ENCODE measurements around the gene RAB1A.

- TF ChIP-seq EZH2 (IDR thresholded peaks at IDR 0.05; ENCODE audit: borderline replicate concordance, low read length) = no peak
- no peak for TF ChIP-seq CTCF (conservative IDR thresholded peaks at IDR 0.05 in 1 of 2, IDR thresholded peaks at IDR 0.05 in 1 of 2; ENCODE audit: extremely low read depth in 1 of 2, insufficient read depth in 1 of 2, low read depth in 1 of 2, low read length in 2 of 2)
Measured at GRCh38 chr2:65057391-65058052, 72.4 kb downstream of the RAB1A start.

Measured in mammary epithelial cell (primary cell).